Measurements from ENCODE around the gene PRCP.

DNA sequence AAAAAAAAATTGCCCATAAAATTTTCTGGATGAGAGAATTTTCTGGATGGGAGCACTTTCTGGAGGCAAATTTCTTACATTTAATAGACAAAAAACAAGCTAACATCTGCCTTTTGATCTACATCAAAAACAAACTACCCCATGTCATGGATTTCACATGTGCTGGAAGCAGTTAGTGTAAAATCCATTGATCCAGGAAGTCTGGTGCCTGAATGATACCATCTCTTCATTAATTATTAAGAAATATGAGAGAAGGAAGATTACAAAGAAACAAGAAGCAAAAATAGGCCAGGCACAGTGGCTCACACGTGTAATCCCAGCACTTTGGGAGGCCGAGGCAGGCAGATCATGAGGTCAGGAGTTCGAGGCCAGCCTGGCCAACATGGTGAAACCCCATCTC is 113.4 kb downstream of the PRCP start:
- TF ChIP-seq, protein P1, sequence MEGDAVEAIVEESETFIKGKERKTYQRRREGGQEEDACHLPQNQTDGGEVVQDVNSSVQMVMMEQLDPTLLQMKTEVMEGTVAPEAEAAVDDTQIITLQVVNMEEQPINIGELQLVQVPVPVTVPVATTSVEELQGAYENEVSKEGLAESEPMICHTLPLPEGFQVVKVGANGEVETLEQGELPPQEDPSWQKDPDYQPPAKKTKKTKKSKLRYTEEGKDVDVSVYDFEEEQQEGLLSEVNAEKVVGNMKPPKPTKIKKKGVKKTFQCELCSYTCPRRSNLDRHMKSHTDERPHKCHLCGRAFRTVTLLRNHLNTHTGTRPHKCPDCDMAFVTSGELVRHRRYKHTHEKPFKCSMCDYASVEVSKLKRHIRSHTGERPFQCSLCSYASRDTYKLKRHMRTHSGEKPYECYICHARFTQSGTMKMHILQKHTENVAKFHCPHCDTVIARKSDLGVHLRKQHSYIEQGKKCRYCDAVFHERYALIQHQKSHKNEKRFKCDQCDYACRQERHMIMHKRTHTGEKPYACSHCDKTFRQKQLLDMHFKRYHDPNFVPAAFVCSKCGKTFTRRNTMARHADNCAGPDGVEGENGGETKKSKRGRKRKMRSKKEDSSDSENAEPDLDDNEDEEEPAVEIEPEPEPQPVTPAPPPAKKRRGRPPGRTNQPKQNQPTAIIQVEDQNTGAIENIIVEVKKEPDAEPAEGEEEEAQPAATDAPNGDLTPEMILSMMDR (IDR thresholded peaks at IDR 0.05): no peak
- no peak for TF ChIP-seq POLR2A (IDR thresholded peaks at IDR 0.05)
